WERI-Rb-1 (cell line): ENCODE measurements around the gene SLIT3.
"Not testable (repeated sequence)": the region's sequence is repeated elsewhere in the genome, so short reads cannot be mapped to it uniquely, and the experiment has no call there.

Source experiments
- DNase-seq: peaks from one replicate; pipeline ENCODE4 v3.0.0-alpha.2; 2020
- H3K27ac ChIP-seq: fragments of 250-450 bp; sonication (Bioruptor Pico); 2 replicates; pipeline ENCODE4 v1.5.1; 2020; ENCODE audit warnings: mild to moderate bottlenecking, moderate library complexity
- H3K27me3 ChIP-seq: fragments of 250-450 bp; sonication (Bioruptor Pico); 2 replicates; pipeline ENCODE4 v1.5.1; 2021; ENCODE audit warnings: mild to moderate bottlenecking, low read depth, moderate library complexity; ENCODE audit not compliant: insufficient read depth, severe bottlenecking
- H3K36me3 ChIP-seq: fragments of 250-450 bp; sonication (Bioruptor Pico); 2 replicates; pipeline ENCODE4 v1.5.1; 2020; ENCODE audit warnings: mild to moderate bottlenecking, moderate library complexity
- H3K4me3 ChIP-seq: 2 replicates; pipeline ENCODE4 v1.5.1; 2011; ENCODE audit warnings: low read depth, mild to moderate bottlenecking, control low read depth, low read length
- H3K9me3 ChIP-seq: fragments of 250-450 bp; sonication (Bioruptor Pico); 2 replicates; pipeline ENCODE4 v1.5.1; 2021; ENCODE audit warnings: mild to moderate bottlenecking, moderate library complexity; ENCODE audit not compliant: severe bottlenecking
- TF ChIP-seq, protein P1 (sequence below): IDR thresholded peaks from 2 replicates; pipeline ENCODE4 v1.5.1; 2011; ENCODE audit warnings: low read depth, mild to moderate bottlenecking, control low read depth, inconsistent platforms, low read length

Gene SLIT3

DNA sequence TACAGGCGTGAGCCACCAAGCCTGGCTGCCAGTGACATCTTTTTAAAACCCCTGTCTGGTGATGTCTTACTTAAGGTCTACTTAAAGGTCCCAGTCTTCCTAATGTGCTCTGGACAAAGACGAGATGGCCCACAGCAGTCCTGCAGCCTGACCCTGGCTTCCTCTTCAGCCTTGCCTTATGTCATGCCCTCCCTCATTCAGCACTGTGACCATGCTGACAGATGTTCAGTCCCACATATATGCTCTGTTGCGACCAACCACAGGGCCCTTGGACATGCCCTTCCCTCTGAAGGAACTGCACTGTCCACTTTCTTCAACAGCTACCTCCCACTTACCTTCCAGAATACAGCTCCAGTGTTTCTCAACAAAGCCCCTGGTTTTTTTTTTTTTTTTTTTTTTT, 548.9 kb downstream of the SLIT3 start:
- TF ChIP-seq, protein P1, sequence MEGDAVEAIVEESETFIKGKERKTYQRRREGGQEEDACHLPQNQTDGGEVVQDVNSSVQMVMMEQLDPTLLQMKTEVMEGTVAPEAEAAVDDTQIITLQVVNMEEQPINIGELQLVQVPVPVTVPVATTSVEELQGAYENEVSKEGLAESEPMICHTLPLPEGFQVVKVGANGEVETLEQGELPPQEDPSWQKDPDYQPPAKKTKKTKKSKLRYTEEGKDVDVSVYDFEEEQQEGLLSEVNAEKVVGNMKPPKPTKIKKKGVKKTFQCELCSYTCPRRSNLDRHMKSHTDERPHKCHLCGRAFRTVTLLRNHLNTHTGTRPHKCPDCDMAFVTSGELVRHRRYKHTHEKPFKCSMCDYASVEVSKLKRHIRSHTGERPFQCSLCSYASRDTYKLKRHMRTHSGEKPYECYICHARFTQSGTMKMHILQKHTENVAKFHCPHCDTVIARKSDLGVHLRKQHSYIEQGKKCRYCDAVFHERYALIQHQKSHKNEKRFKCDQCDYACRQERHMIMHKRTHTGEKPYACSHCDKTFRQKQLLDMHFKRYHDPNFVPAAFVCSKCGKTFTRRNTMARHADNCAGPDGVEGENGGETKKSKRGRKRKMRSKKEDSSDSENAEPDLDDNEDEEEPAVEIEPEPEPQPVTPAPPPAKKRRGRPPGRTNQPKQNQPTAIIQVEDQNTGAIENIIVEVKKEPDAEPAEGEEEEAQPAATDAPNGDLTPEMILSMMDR: no peak
- H3K27ac ChIP-seq: no peak overlapping the region
- H3K4me3 ChIP-seq: no peak overlapping the region
- no peaks in the 10 kb centered on the region for H3K9me3 ChIP-seq
- DNase-seq: no peak
- H3K27me3 ChIP-seq: peaks cover 97% of the 10 kb centered on the region
- H3K36me3 ChIP-seq: no peaks in the 10 kb centered on the region

DNA sequence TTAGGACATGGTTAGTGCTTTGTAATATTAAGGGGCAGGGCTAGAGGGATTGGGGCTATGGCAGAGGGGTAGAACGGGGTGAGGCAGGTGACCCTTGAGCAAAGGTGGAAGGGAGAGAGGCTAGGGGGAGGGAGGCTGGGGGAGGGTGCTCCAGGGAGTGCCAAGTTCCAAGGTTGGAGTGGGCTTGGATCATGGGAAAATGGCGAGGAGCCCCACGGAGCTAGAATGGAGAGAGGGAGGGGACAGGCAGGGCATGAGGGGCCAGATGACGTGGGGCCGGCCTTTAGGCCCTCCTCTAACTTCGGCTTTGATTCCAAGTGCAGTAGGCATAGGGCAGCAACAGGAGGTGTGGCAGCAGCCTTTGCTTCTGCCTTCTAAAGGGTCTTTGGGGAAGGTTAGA, 550.0 kb downstream of the SLIT3 start:
- no peak overlapping the region for H3K4me3 ChIP-seq
- TF ChIP-seq, protein P1: no peak
- H3K9me3 ChIP-seq: no peaks in the 10 kb centered on the region
- no peaks in the 10 kb centered on the region for H3K36me3 ChIP-seq
- no peak for DNase-seq
- H3K27me3 ChIP-seq: peaks cover 86% of the 10 kb centered on the region
- H3K27ac ChIP-seq: no peak overlapping the region

DNA sequence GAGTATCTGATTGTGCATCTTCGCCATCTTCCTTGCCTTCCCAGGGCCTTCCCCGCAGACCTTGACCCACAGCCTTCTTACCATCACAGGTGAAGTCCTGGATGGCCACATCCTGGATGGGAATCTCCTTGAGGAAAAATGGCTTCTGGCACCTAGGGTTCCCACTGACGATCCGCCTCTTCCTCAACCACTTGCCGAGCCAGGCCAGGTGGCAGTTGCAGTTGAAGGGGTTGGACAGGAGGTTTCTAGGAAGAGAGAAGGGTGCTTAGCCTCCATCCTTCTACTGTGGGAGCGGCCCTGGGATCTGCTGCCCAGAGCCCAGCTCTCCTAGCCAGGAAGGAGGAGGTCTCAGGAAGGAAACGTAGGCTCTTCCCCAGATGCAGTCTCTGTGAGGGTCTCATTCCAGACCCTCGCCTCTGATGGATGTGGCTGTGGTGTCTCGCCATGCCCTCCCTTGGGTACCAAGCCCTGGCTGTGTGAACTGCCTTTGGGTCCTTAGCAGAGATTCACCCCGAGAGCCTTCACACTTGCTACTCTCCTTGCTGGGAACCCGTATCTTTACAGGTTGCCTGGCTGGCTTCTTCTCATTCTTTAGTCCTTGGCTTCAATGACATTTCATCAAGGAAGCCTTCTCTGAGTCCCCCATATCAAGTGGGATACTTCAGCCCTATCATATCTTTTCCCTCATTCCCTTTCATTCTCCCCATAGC, 551.4 kb downstream of the SLIT3 start:
- DNase-seq: no peak
- Histone ChIP-seq H3K27ac (no peak overlapping the region), H3K9me3 (peaks cover 2% of the 10 kb centered on the region), H3K36me3 (no peaks in the 10 kb centered on the region), H3K4me3 (no peak overlapping the region), H3K27me3 (peaks cover 87% of the 10 kb centered on the region)
- TF ChIP-seq, protein P1: no peak

DNA sequence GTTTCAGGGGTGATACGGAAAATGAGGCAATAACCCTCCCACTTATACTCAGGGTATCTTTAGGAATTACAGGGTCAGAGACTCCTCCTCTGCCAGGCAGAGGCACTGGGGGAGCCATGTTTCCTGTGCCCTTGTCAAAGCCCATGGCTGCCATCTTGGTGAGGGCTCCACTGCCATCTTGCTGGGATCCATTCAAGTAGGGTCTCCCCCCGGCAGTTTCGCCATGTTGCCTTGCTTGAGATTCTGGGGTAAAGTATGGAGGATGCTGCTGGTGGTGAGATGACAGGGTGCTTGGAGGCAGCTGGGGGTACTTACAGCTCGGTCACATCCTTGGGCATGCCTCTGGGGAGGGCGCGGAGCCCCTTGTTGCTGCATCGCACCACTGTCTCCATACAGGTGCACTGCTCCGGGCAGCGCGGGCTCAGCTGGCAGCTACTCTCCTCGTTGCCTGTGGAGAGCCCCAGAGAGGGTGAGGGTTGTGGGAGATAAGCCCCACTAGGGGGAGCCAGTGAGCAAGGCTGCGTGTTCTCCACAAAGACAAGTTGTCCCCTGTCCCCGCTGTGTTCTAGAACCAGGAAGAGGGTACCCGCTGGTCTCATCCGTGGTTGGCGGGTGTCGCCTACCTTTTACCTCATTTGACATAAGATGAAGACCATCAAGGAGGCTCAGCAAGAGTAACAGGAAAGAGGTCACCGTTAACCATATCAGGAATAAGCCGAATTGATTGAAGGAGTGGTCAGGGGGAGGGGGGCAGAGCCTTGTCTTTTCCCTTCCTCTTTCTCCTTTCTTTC, 552.8 kb downstream of the SLIT3 start:
- H3K27me3 ChIP-seq: peaks cover 88% of the 10 kb centered on the region
- TF ChIP-seq, protein P1: peak; percentile 95
- no peak overlapping the region for H3K4me3 ChIP-seq
- no peak overlapping the region for H3K27ac ChIP-seq
- peaks cover 2% of the 10 kb centered on the region for H3K9me3 ChIP-seq
- DNase-seq: peak; percentile 63
- H3K36me3 ChIP-seq: no peaks in the 10 kb centered on the region

DNA sequence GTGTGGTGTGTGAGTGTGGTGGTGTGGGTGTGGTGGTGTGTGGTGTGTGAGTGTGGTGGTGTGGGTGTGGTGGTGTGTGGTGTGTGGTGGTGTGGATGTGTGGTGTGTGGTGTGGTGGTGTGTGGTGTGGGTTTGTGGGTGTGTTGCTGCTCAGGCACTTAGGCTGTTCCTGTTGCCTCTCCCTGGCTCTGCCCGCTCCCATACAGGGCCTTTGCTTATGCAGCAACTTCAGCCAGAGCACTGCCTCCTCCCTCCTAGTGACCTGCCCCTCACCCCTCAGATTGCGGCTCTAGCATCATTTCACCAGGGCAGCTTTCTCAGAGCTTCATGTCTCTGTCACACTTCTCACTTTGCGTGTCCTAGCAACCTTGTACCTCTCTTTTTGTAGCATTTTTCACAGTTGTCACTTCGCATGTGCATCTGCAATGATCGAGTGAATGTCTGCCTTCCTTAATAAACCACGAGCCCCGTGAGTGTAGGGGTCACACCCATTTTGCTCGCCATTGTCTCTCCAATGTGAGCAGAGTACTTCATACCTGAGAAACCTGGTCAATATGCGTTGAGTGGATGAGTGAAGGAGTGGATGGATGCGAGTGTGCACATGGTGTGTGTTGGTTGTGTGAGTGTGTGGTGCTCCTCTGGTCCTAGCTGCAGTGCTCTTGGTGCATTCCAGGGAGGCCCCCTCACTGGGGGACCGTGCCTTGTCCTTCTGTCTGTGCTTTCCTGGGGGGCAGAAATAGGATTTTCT, 553.9 kb downstream of the SLIT3 start:
- Histone ChIP-seq H3K9me3 (peaks cover 2% of the 10 kb centered on the region), H3K4me3 (no peak overlapping the region), H3K27ac (no peak overlapping the region), H3K27me3 (peaks cover 81% of the 10 kb centered on the region), H3K36me3 (no peaks in the 10 kb centered on the region)
- DNase-seq: no peak
- TF ChIP-seq, protein P1: no peak

DNA sequence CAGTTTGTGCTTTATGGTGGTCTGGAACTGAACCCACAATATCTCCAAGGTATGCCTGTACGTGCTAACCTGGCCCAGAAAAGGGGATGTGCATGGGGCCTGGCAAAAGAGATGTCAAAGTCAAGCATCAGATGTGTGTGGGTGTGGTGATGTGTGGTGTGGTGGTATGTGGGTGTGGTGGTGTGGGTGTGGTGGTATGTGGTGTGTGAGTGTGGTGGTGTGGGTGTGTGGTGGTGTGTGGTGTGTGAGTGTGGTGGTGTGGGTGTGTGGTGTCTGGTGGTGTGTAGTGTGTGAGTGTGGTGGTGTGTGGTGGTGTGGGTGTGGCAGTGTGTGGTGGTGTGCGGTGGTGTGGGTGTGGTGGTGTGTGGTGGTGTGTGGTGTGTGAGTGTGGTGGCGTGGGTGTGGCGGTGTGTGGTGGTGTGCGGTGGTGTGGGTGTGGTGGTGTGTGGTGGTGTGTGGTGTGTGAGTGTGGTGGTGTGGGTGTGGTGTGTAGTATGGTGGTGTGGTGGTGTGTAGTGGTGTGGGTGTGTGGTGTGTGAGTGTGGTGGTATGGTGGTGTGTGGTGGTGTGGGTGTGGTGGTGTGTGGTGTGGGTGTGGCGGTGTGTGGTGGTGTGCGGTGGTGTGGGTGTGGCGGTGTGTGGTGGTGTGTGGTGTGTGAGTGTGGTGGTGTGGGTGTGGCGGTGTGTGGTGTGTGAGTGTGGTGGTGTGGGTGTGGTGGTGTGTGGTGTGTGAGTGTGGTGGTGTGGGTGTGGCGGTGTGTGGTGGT, 554.6 kb downstream of the SLIT3 start:
- peaks cover 74% of the 10 kb centered on the region for H3K27me3 ChIP-seq
- H3K4me3 ChIP-seq: not testable (repeated sequence)

More for the DNA sequence above, 554.6 kb downstream of the SLIT3 start:
- not testable (repeated sequence) for H3K9me3 ChIP-seq, H3K27ac ChIP-seq, DNase-seq, H3K36me3 ChIP-seq
